Mesothelial cell of epicardium (in vitro differentiated cells): Measurements from ENCODE around the gene CCNY. TPM values are rescaled to one million over a fixed set of nuclear protein-coding genes. Genes with fewer than 3 reads are reported as not detected.

ENCODE experiments used
- DNase-seq, 2 experiments: peaks; one replicate each; pipeline ENCODE4 v3.0.0; 2021; ENCODE audit warnings: low spot score in 2 of 2; ENCODE audit not compliant: unreplicated experiment in 2 of 2
- H3K27ac Mint-ChIP-seq: 2 replicates; pipeline ENCODE4 v1.8.0; 2021; ENCODE audit warnings: mixed read lengths
- H3K27me3 Mint-ChIP-seq: 2 replicates; pipeline ENCODE4 v1.8.0; 2021; ENCODE audit warnings: low read depth, mixed read lengths
- H3K36me3 Mint-ChIP-seq: 2 replicates; pipeline ENCODE4 v1.8.0; 2021; ENCODE audit warnings: mixed read lengths
- H3K4me1 Mint-ChIP-seq: 2 replicates; pipeline ENCODE4 v1.8.0; 2021; ENCODE audit warnings: mixed read lengths
- H3K4me3 Mint-ChIP-seq: 2 replicates; pipeline ENCODE4 v1.8.0; 2021; ENCODE audit warnings: mild to moderate bottlenecking, moderate library complexity, mixed read lengths
- H3K9me3 Mint-ChIP-seq: 2 replicates; pipeline ENCODE4 v1.8.0; 2021; ENCODE audit warnings: mixed read lengths
- CTCF ChIP-seq: fragments of 200-600 bp; sonication (generic); IDR thresholded peaks from one replicate; pipeline ENCODE4 v1.5.0; 2021; ENCODE audit warnings: antibody characterized with exemption; ENCODE audit not compliant: unreplicated experiment
- total RNA-seq: library from RNA; stranded (reverse); gene quantifications from 3 replicates; pipeline ENCODE4 v1.2.1, GENCODE V29; 2021

CCNY gene
- total RNA-seq, 1 donor from 2014 or later: 75.4 TPM

- Mint-ChIP-seq H3K4me3 (no peak overlapping the region), H3K4me1 (peaks cover 17% of the 10 kb centered on the region), H3K36me3 (no peaks in the 10 kb centered on the region), H3K9me3 (no peaks in the 10 kb centered on the region), H3K27ac (no peak overlapping the region), H3K27me3 (no peaks in the 10 kb centered on the region)
- TF ChIP-seq CTCF: no peak
- no peak for DNase-seq
These were observed 159.3 kb downstream of the CCNY start for GRCh38 chr10:35495521-35496119.

- H3K27me3 Mint-ChIP-seq: no peaks in the 10 kb centered on the region
- H3K4me3 Mint-ChIP-seq: no peak overlapping the region
- TF ChIP-seq CTCF: no peak
- H3K9me3 Mint-ChIP-seq: no peaks in the 10 kb centered on the region
- no peaks in the 10 kb centered on the region for H3K36me3 Mint-ChIP-seq
- no peak for DNase-seq
- no peak overlapping the region for H3K27ac Mint-ChIP-seq
- H3K4me1 Mint-ChIP-seq: peaks cover 12% of the 10 kb centered on the region
These were observed 161.6 kb downstream of the CCNY start for GRCh38 chr10:35497909-35498308.

- no peaks in the 10 kb centered on the region for H3K9me3 Mint-ChIP-seq
- no peak for DNase-seq
- TF ChIP-seq CTCF: no peak
- H3K36me3 Mint-ChIP-seq: no peaks in the 10 kb centered on the region
- H3K4me1 Mint-ChIP-seq: peaks cover 4% of the 10 kb centered on the region
- no peak overlapping the region for H3K27ac Mint-ChIP-seq
- no peaks in the 10 kb centered on the region for H3K27me3 Mint-ChIP-seq
- H3K4me3 Mint-ChIP-seq: no peak overlapping the region
These were observed 162.4 kb downstream of the CCNY start for GRCh38 chr10:35498693-35499092.

GRCh38 chr10:35501923-35502322 lies 165.6 kb downstream of the CCNY start:
- DNase-seq: no peak
- H3K36me3 Mint-ChIP-seq: no peaks in the 10 kb centered on the region
- H3K27me3 Mint-ChIP-seq: no peaks in the 10 kb centered on the region
- TF ChIP-seq CTCF: no peak
- H3K4me1 Mint-ChIP-seq: peaks cover 2% of the 10 kb centered on the region
- H3K9me3 Mint-ChIP-seq: no peaks in the 10 kb centered on the region
- H3K4me3 Mint-ChIP-seq: no peak overlapping the region
- H3K27ac Mint-ChIP-seq: no peak overlapping the region

- Mint-ChIP-seq H3K9me3 (no peaks in the 10 kb centered on the region), H3K4me3 (no peak overlapping the region), H3K27ac (no peak overlapping the region), H3K4me1 (peaks cover 2% of the 10 kb centered on the region), H3K27me3 (no peaks in the 10 kb centered on the region), H3K36me3 (no peaks in the 10 kb centered on the region)
- TF ChIP-seq CTCF: no peak
- DNase-seq: no peak
These were observed 166.4 kb downstream of the CCNY start for GRCh38 chr10:35502692-35503091.

- H3K9me3 Mint-ChIP-seq: no peaks in the 10 kb centered on the region
- no peaks in the 10 kb centered on the region for H3K27me3 Mint-ChIP-seq
- TF ChIP-seq CTCF: no peak
- no peak for DNase-seq
- H3K36me3 Mint-ChIP-seq: no peaks in the 10 kb centered on the region
- no peak overlapping the region for H3K4me3 Mint-ChIP-seq
- H3K27ac Mint-ChIP-seq: no peak overlapping the region
- H3K4me1 Mint-ChIP-seq: peaks cover 2% of the 10 kb centered on the region
These were observed 167.3 kb downstream of the CCNY start for GRCh38 chr10:35503578-35503977.
